ENCODE measurements around the gene SPTBN1.
"Not testable (repeated sequence)": the region's sequence is repeated elsewhere in the genome, so short reads cannot be mapped to it uniquely, and the experiment has no call there.

Gene SPTBN1

GRCh38 chr2:54473851-54474250, 17.7 kb downstream of the SPTBN1 start:
- DNase-seq = peak; percentile 61

GRCh38 chr2:54475285-54475684, 19.2 kb downstream of the SPTBN1 start:
- no peak for DNase-seq

- DNase-seq = no peak
These were observed 19.8 kb downstream of the SPTBN1 start for GRCh38 chr2:54475919-54476318.

- DNase-seq = no peak
These were observed 20.7 kb downstream of the SPTBN1 start for GRCh38 chr2:54476852-54477251.

- no peak for DNase-seq
These were observed 21.8 kb downstream of the SPTBN1 start for GRCh38 chr2:54477896-54478295.

- no peak for DNase-seq
These were observed 22.8 kb downstream of the SPTBN1 start for GRCh38 chr2:54478899-54479298.

GRCh38 chr2:54479424-54479823, 23.3 kb downstream of the SPTBN1 start:
- DNase-seq = no peak

- no peak for DNase-seq
These were observed 23.9 kb downstream of the SPTBN1 start for GRCh38 chr2:54480025-54480424.

GRCh38 chr2:54481686-54482085, 25.6 kb downstream of the SPTBN1 start:
- DNase-seq = no peak

GRCh38 chr2:54482715-54483114, 26.6 kb downstream of the SPTBN1 start:
- peak; percentile 81 for DNase-seq

GRCh38 chr2:54483426-54483825, 27.3 kb downstream of the SPTBN1 start:
- DNase-seq = peak; percentile 59

- DNase-seq = not testable (repeated sequence)
These were observed 29.6 kb downstream of the SPTBN1 start for GRCh38 chr2:54485756-54486155.

- DNase-seq = no peak
These were observed 30.6 kb downstream of the SPTBN1 start for GRCh38 chr2:54486766-54487165.

GRCh38 chr2:54490863-54491262, 34.7 kb downstream of the SPTBN1 start:
- no peak for DNase-seq

- DNase-seq = no peak
These were observed 36.2 kb downstream of the SPTBN1 start for GRCh38 chr2:54492335-54492734.

GRCh38 chr2:54494087-54494486, 38.0 kb downstream of the SPTBN1 start:
- DNase-seq = no peak

- no peak for DNase-seq
These were observed 40.8 kb downstream of the SPTBN1 start for GRCh38 chr2:54496920-54497319.

GRCh38 chr2:54497763-54498680, 41.9 kb downstream of the SPTBN1 start:
- DNase-seq = peak; percentile 48

- peak; percentile 38 for DNase-seq
These were observed 43.5 kb downstream of the SPTBN1 start for GRCh38 chr2:54499661-54500060.

GRCh38 chr2:54500404-54501205, 44.5 kb downstream of the SPTBN1 start:
- DNase-seq = no peak

- DNase-seq = no peak
These were observed 46.6 kb downstream of the SPTBN1 start for GRCh38 chr2:54502731-54503130.

- peak; percentile 27 for DNase-seq
These were observed 47.1 kb downstream of the SPTBN1 start for GRCh38 chr2:54503192-54503591.

GRCh38 chr2:54503828-54504227, 47.7 kb downstream of the SPTBN1 start:
- DNase-seq = peak; percentile 28

GRCh38 chr2:54504866-54505265, 48.7 kb downstream of the SPTBN1 start:
- no peak for DNase-seq
